Fibroblast of mammary gland (primary cell): ENCODE measurements around the gene CHSY1.

Experiments used
- DNase-seq: peaks from one replicate; pipeline ENCODE4 v3.0.0-alpha.2; 2010; ENCODE audit warnings: low read depth
- H3K4me3 ChIP-seq: 2 replicates; pipeline ENCODE4 v1.5.1; 2011; ENCODE audit warnings: low read depth, mild to moderate bottlenecking, low read length, moderate library complexity; ENCODE audit not compliant: control insufficient read depth
- TF ChIP-seq, protein P1 (sequence below): conservative IDR thresholded peaks from 2 replicates; pipeline ENCODE4 v1.5.1; 2011; ENCODE audit warnings: low read depth, low read length, inconsistent platforms; ENCODE audit not compliant: control insufficient read depth, insufficient read depth

CHSY1 gene

DNA sequence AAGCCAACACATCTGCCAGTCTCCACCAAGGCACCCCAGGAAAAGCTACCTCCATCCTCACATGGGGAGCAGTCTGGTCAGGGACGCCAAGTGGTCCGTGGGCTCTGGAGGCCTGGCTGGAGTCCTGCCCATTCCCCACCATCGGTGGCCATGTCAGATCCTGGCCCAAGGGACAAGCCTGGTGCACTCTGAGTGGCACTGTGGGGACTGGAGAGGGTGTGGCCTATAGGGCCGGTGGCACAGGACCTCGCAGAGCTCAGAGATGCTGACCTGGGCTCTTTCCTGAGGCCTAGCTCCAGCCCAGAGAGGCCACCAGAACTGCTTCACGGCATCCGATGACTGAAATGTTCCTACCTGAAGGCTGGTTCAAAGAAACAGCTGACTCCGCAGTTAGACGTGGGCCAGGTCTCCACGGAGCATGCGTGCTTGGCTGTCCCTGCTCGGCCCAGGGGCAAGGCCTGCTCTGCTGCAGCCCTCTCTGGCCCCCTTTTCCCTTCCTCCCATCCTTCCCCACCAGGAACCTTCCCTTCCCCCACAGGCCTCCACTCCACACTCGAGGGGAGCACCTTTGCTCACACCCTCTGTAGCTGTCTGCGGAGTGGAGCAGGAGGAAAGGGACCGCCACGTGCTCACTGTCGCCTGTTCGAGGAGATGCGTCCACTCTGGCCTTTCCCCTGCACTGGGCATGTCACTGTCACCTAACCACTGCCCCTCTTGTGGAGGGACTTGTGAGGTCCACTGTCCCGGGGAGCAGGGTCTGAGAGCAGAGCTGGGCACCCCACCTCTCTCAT lies 119.3 kb downstream of the CHSY1 start:
- no peak for DNase-seq
- H3K4me3 ChIP-seq = no peak overlapping the region
- TF ChIP-seq, protein P1, sequence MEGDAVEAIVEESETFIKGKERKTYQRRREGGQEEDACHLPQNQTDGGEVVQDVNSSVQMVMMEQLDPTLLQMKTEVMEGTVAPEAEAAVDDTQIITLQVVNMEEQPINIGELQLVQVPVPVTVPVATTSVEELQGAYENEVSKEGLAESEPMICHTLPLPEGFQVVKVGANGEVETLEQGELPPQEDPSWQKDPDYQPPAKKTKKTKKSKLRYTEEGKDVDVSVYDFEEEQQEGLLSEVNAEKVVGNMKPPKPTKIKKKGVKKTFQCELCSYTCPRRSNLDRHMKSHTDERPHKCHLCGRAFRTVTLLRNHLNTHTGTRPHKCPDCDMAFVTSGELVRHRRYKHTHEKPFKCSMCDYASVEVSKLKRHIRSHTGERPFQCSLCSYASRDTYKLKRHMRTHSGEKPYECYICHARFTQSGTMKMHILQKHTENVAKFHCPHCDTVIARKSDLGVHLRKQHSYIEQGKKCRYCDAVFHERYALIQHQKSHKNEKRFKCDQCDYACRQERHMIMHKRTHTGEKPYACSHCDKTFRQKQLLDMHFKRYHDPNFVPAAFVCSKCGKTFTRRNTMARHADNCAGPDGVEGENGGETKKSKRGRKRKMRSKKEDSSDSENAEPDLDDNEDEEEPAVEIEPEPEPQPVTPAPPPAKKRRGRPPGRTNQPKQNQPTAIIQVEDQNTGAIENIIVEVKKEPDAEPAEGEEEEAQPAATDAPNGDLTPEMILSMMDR = no peak

DNA sequence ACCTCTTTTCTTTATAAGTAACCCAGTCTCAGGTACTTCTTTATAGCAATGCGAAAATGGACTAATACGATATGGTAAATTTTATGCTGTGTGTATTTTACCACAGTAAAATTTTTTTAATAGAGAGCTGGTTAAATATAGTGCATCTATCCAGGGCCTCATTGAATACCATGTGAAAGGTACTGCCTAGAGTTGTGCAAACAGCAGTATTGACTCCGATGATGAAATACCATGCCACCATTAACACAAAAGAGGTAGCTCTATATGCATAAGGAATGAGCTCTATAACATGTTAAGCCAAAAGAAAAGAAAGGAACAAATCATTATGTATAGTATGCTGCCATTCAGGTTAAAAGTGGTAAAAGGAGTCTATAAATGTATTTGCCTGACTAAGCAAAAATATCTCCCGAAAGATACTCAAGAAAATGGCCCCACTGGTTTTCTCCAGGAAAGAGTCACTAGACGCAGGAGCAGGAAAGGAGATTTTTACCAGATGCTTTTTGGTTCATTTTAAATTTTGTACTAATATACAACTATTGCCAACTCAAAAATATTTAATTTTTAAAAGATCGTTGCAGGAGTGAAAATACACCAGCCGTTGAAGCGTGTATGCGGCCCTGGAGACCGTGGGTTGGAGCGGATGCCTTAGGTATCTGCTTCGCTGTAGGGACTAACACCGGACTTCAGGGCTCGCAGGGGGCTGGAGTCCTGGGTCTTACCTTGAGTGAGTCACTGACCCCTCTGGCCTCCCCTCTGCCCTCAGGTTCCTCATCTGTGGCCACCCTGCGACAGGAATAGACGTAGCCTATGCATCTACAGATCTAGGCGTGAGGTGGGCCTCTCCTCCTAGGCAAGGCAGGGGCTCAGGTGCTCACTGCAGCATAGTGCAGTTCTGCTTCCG lies 120.1 kb downstream of the CHSY1 start:
- DNase-seq = no peak
- TF ChIP-seq, protein P1 = no peak
- H3K4me3 ChIP-seq = no peak overlapping the region

DNA sequence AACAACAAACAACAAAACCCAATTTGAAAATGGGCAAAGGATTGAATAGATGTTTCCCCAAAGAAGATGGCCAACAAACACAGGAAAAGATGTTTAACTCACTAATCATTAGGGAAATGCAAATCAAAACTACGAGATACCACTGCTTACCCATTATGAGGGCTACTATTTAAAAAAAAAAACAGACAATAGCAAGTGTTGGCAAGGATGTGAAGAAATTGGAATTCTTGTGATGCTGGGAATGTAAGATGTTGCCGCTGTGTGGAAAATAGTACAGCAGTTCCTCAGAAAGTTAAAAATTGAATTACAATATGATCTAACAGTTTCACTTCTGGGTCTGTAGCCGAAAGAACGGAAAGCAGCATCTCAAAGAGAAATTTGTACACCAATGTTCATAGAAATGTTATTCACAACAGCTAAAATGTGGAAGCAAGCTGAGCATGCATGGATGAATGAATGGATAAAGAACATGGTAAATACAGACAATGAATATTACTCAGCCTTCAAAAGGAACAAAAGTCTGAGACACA lies 121.9 kb downstream of the CHSY1 start:
- TF ChIP-seq, protein P1 = no peak
- no peak overlapping the region for H3K4me3 ChIP-seq
- no peak for DNase-seq

DNA sequence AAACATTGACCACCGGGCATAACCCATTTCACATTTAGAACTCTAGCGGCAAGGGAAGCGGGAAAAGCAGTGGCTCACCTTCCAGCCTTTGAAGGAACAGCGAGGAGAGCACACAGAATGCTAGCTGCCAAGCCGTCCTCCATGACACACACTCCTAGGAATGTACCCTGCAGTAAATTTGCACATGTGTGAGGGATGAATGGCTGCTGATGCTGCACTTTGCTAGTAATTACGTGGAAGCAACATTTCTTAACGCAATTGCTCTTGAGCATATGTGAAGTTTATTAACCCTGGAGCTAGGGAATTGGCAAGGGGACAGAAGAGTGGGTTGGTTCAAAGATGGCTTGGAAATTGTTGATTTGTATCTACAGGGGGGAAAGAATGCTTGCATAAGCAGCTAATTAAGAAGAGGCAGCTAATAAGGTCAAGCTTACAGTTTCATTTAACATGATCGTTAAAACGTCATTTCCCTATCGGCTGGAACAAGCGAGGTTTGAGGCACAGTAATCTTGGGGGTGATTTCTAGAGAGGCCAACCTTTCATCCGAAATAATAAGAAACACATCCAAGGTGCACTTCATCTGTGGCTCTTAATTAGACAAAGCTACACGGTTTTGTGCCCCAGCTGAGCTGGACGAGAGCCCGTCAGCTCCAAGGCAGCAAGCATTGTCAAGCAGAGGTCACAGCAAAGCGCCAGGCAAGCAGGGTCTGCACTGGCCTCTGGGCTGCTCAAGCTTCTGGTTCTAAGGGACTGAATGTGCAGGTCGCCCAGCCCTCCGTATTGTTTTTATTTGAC lies 123.4 kb downstream of the CHSY1 start:
- TF ChIP-seq, protein P1 = no peak
- peak; percentile 99 for DNase-seq
- H3K4me3 ChIP-seq = no peak overlapping the region

DNA sequence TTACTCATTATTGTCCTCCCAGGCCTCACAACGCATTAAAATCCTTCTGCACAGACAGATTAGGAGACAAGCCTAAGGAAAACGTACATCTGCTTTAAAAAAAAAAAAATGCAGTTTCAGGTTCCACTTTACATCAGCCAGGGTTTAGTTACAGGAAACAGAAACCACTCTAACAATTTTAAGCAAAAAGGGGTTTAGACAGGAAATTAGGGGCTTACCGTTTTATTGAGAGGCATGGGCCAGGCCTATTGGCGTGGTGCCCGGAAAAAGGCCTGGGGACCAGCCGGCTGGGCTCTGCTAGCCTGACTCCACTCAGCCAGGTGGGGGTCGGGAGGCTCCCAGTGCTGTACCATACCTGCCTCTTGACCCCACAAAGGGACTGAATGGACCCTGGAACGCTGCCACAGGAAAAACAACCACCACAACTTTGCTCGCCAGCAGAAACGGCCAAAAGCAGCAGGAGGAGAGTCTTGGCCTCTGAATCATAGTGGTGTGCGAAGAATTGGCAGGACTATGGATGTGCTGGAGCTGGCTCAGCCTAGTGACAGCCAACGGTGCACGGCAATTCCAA lies 124.3 kb downstream of the CHSY1 start:
- TF ChIP-seq, protein P1 = no peak
- no peak overlapping the region for H3K4me3 ChIP-seq
- DNase-seq = peak; percentile 97
